ENCODE measurements around the gene CAVIN3.
A peak's percentile ranks its signal among the peaks of the same experiment; 100 is the strongest.

The CAVIN3 gene

DNA sequence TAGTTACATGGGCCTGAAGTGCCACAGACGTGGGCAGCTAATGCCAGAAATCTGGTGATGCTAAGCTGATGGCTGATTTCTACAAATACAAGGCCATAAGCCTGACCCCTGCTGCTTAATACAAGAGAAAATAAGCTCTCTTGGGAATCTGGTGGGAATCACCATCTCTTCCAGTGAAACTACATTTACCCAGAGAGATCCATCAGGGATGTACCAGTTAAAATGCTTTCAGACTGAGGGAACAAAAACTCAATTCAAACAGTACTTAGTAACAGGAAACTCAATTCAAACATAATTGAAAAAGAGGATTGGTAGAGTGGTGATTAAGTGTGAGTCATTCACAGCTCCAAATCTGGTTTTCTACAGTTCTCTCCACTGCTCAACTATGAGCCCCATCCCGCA, 1.7 kb upstream of the CAVIN3 start:
- TF ChIP-seq, protein P1, sequence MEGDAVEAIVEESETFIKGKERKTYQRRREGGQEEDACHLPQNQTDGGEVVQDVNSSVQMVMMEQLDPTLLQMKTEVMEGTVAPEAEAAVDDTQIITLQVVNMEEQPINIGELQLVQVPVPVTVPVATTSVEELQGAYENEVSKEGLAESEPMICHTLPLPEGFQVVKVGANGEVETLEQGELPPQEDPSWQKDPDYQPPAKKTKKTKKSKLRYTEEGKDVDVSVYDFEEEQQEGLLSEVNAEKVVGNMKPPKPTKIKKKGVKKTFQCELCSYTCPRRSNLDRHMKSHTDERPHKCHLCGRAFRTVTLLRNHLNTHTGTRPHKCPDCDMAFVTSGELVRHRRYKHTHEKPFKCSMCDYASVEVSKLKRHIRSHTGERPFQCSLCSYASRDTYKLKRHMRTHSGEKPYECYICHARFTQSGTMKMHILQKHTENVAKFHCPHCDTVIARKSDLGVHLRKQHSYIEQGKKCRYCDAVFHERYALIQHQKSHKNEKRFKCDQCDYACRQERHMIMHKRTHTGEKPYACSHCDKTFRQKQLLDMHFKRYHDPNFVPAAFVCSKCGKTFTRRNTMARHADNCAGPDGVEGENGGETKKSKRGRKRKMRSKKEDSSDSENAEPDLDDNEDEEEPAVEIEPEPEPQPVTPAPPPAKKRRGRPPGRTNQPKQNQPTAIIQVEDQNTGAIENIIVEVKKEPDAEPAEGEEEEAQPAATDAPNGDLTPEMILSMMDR (IDR thresholded peaks at IDR 0.05), result no peak

DNA sequence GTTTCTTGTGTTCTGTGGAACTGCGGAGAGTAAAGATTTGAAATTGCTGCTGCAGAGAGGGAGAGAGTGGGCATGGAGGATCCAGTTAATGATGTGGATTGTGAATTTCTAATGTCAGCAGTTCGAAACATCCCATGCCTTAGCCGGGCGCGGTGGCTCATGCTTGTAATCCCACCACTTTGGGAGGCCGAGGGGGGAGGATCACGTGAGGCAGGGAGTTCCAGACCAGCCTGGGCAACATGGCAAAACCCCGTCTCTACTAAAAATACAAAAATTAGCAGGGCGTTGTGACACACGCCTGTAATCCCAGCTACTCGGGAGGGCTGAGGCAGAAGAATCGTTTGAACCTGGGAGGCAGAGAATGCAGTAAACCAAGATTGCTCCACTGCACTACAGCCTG, 1.1 kb upstream of the CAVIN3 start:
- TF ChIP-seq, protein P1 (IDR thresholded peaks at IDR 0.05), result no peak

DNA sequence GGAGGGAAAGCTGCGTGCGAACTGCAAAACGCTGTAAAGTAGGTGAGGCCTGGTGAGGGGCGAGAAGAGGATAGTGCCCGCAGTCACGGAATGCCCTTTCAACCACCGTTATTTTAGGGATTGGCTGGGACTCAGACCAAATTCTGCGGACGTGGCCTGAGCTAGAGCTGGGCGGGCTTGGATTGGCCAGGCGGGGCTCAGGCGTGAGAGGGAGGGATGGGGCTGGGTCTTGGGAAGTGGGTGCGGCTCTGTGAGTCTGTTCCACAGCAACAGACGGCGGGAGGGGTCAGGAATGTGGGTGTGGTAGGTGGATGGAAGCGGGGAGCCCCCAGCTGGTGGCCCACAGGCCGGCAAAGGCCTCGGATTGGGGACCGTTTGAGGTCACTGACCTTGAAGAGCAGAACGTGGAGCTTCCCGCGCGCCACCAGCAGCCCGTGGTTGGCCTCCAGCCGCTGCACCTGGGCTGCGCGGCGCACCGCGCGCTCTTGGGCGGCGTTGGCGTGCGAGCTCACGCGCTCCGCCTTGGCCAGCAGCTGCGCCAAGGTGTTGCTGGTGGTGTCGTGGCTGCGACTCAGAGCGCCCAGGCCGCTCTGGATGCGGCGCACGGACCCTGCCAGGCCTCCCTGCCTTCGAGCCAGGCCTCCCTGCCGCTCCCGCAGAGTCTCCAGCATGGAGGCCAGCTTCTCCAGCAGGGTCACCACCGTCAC, 444 bp downstream of the CAVIN3 start:
- TF ChIP-seq, protein P1 (IDR thresholded peaks at IDR 0.05), result no peak

DNA sequence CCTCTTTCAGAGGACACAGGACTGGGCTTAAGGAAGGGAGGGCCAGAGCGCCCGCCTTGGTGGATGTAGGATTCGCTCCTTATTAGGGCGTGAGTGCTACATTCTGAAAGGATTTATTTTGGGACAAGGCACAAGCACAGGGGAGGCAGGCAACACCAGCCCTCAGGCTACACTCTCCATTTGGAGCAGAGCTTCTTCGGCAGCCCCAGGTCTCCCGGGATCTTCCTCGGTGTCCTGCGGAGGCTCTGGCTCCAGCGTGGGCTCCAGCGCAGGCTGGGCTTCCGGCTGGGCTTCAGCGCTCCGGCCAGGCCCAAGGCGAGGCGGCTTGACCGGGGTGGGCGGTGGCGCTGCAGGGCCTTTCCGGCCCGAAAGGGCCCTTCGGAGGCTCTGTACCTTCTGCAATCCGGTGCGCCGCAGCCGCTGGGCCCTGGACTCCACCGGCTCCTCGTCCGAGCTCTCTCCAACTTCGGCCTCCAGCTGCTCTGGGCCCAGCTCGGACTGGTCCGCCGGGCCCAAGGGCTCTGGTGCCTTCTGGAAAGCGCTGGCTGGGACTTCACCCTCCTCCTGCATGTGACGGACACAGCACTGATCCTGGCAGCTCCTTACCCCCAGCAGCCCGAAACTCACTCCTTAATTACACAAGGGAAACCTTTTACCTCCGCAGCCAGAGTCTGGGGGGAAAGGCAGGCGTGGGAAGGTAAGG, 1.1 kb downstream of the CAVIN3 start:
- TF ChIP-seq, protein P1 (IDR thresholded peaks at IDR 0.05), result no peak

DNA sequence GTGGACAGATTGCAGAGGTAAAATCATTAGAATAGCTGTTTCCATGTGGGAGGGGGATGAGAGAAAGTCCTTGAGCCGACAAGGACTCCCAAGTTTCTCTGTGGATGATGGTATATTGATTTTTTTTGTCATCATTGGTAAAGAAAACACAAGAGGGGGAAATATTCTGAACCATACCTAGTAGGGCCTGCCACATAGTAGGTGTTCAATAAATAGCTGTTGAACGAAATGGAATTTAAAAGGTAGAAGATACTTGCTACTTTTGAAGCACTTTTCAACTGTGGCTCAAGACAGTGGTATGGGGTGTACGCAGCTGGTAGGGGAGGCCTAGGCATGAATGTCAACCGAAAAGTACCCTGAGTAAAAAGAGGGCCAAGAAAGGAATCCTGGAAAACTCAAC, 2.1 kb downstream of the CAVIN3 start:
- TF ChIP-seq, protein P1 (IDR thresholded peaks at IDR 0.05), result no peak

DNA sequence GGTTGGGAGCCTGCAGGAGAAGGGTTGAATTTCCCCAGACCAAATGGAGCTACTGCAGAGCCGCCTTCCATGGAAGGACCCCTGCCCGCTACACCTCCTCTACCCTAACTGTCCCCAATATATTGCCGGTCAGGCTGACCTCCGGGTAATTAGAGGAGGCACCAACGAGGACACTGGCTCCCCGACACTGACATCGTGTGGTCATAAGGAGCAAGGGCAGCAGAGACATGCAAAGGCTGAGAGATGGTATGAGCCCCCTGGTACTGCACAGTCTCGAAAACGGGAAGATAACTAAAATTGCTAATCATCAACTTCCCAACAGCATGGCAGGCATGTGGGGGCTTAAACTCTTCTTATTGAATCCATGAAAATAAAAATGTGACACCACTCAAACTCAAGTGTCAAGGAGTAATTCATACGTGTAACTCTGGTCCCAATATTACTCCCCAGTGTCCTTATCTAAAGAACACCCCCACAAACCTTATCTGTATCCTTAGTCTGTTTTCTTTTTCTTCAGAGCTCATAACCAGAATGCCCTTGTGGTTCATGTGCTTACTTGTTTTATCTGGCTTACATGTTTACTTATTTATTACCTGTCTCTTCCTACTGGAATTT, 4.4 kb downstream of the CAVIN3 start:
- TF ChIP-seq, protein P1 (IDR thresholded peaks at IDR 0.05), result peak; percentile 93

DNA sequence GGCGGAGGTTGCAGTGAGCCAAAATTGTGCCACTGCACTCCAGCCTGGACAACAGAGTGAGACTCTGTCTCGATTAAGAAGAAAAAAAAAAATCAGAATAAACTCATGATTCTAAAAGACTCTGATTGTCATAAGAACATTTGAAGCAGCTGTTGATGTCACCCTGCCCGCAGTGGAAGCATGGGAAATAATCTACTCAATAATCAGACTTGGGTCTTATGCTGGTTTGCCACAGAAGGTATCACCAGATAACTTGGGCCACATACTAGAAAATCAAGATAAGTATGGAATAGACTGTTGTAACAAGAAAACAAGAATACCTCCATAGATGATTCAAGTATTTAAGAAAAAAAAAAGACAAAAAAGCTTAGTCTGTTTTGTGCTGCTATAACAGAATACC, 8.2 kb downstream of the CAVIN3 start:
- TF ChIP-seq, protein P1 (IDR thresholded peaks at IDR 0.05), result no peak

Data from LNCAP (cell line).